SK-N-MC (cell line): ENCODE measurements around the gene SH2D3A.
A peak's percentile ranks its signal among the peaks of the same experiment; 100 is the strongest.

ENCODE experiments used
- DNase-seq: peaks from one replicate; pipeline ENCODE4 v3.0.0-alpha.2; 2011; ENCODE audit warnings: low read depth, low spot score
- H3K27ac ChIP-seq: fragments of 200-600 bp; sonication (generic); 2 replicates; pipeline ENCODE4 v1.5.1; 2016; ENCODE audit warnings: mixed run types
- H3K36me3 ChIP-seq: fragments of 200-600 bp; sonication (generic); 2 replicates; pipeline ENCODE4 v1.6.1; 2017; ENCODE audit warnings: antibody characterized with exemption, low read length, mixed read lengths; ENCODE audit not compliant: insufficient read depth
- H3K4me3 ChIP-seq: fragments of 200-600 bp; sonication (generic); 2 replicates; pipeline ENCODE4 v1.5.1; 2016
- H3K9ac ChIP-seq: fragments of 200-600 bp; sonication (generic); 2 replicates; pipeline ENCODE4 v1.8.0; 2017; ENCODE audit warnings: mixed run types, mixed read lengths; ENCODE audit not compliant: insufficient read length
- H3K9me3 ChIP-seq: fragments of 200-600 bp; sonication (generic); 2 replicates; pipeline ENCODE4 v1.6.1; 2017; ENCODE audit warnings: low read depth, mild to moderate bottlenecking, antibody characterized with exemption, low read length, moderate library complexity, mixed read lengths
- EZH2 ChIP-seq: fragments of 200-600 bp; sonication (generic); IDR thresholded peaks from one replicate; pipeline ENCODE4 v1.6.1; 2017; ENCODE audit warnings: antibody characterized with exemption
- FOXP2 ChIP-seq: optimal IDR thresholded peaks from 2 replicates; pipeline ENCODE3; 2011; ENCODE audit warnings: mild to moderate bottlenecking, moderate library complexity; ENCODE audit not compliant: insufficient read depth; ENCODE audit errors: extremely low read length, control extremely low read depth
- POLR2AphosphoS5 ChIP-seq: IDR thresholded peaks from 2 replicates; pipeline ENCODE4 v1.6.1; 2012; ENCODE audit warnings: mild to moderate bottlenecking, low read depth, low read length, borderline replicate concordance

The SH2D3A gene

GRCh38 chr19:6767357-6768235 is at the start of gene SH2D3A:
SH2D3A (minus strand) TSS chr19:6767435; CDS start chr19:6763748, 3,687 bp downstream.
- DNase-seq = peak; percentile 80
- H3K9me3 ChIP-seq = no peaks in the 10 kb centered on the region
- H3K36me3 ChIP-seq = no peaks in the 10 kb centered on the region
- TF ChIP-seq FOXP2 (no peak), POLR2AphosphoS5 (no peak), EZH2 (no peak)
- no peak within 1 kb of the TSS for H3K27ac ChIP-seq
- H3K4me3 ChIP-seq = peak within 1 kb of the TSS; percentile 59
- no peak within 1 kb of the TSS for H3K9ac ChIP-seq

DNA sequence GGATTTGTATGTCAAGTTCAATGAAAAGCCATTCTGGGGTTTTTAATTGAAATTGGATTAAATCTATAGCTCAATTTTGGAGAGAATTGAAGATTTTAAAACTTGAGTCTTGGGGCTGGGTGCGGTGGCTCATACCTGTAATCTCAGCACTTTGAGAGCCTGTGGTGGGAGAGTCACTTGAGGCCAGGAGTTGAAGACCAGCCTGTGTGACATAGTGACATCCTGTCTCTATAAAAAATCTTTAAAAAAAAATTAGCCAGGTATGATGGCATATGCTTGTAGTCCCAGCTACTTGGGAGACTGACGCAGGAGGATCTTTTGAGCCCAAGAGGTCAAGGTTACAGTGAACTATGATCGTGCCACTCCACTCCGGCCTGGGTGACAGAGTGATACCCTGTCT is 46.4 kb upstream of the SH2D3A start:
- no peak for TF ChIP-seq FOXP2
- TF ChIP-seq POLR2AphosphoS5 = no peak
- Histone ChIP-seq H3K36me3 (no peaks in the 10 kb centered on the region), H3K27ac (no peak overlapping the region), H3K9me3 (no peaks in the 10 kb centered on the region), H3K9ac (no peak overlapping the region), H3K4me3 (no peak overlapping the region)
- no peak for DNase-seq

- Histone ChIP-seq H3K9me3 (no peaks in the 10 kb centered on the region), H3K36me3 (no peaks in the 10 kb centered on the region), H3K9ac (no peak overlapping the region), H3K4me3 (no peak overlapping the region), H3K27ac (no peak overlapping the region)
- TF ChIP-seq POLR2AphosphoS5 (no peak), EZH2 (no peak), FOXP2 (no peak)
- no peak for DNase-seq
Measured at GRCh38 chr19:6812612-6813011, 45.4 kb upstream of the SH2D3A start.

DNA sequence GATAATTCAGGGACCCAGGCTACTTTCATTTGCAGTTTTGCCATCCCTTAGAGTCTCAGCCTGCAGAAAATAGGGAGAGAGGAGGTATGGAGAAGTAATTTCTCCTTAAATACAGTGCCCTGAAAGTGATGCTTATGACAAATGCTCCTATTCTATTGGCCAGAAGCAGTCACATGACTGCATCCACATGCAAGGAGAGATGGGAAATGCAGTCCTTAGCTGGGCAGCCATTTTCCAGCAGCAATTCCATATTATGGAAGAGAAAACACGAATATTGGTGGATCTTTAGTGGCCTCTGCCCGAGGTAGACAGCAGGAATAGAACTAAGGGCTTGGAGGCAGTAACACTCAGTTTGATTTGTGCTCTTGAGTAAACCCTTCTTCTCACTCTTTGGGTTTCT is 44.7 kb upstream of the SH2D3A start:
- H3K36me3 ChIP-seq = no peaks in the 10 kb centered on the region
- DNase-seq = peak; percentile 50
- no peak overlapping the region for H3K9ac ChIP-seq
- no peak for TF ChIP-seq FOXP2
- no peak for TF ChIP-seq POLR2AphosphoS5
- no peak for TF ChIP-seq EZH2
- no peak overlapping the region for H3K27ac ChIP-seq
- H3K4me3 ChIP-seq = no peak overlapping the region
- no peaks in the 10 kb centered on the region for H3K9me3 ChIP-seq

GRCh38 chr19:6811378-6811777 is 44.1 kb upstream of the SH2D3A start:
- DNase-seq = no peak
- Histone ChIP-seq H3K4me3 (no peak overlapping the region), H3K36me3 (no peaks in the 10 kb centered on the region)

GRCh38 chr19:6809262-6809661 is 42.0 kb upstream of the SH2D3A start:
- DNase-seq = no peak
- Histone ChIP-seq H3K4me3 (no peak overlapping the region), H3K9me3 (no peaks in the 10 kb centered on the region), H3K9ac (no peak overlapping the region), H3K27ac (no peak overlapping the region), H3K36me3 (no peaks in the 10 kb centered on the region)
- TF ChIP-seq FOXP2 (no peak), POLR2AphosphoS5 (no peak), EZH2 (no peak)

More at GRCh38 chr19:6811378-6811777, 44.1 kb upstream of the SH2D3A start:
- Histone ChIP-seq H3K27ac (no peak overlapping the region), H3K9ac (no peak overlapping the region), H3K9me3 (no peaks in the 10 kb centered on the region)
- TF ChIP-seq FOXP2 = no peak
- no peak for TF ChIP-seq POLR2AphosphoS5
- no peak for TF ChIP-seq EZH2

GRCh38 chr19:6808494-6808893 is 41.3 kb upstream of the SH2D3A start:
- TF ChIP-seq EZH2 = no peak
- no peak for TF ChIP-seq POLR2AphosphoS5
- TF ChIP-seq FOXP2 = no peak
- H3K9me3 ChIP-seq = no peaks in the 10 kb centered on the region
- no peak overlapping the region for H3K4me3 ChIP-seq
- no peaks in the 10 kb centered on the region for H3K36me3 ChIP-seq
- DNase-seq = no peak
- H3K9ac ChIP-seq = no peak overlapping the region
- no peak overlapping the region for H3K27ac ChIP-seq

- DNase-seq = no peak
- H3K9me3 ChIP-seq = no peaks in the 10 kb centered on the region
- TF ChIP-seq FOXP2 = no peak
- H3K4me3 ChIP-seq = no peak overlapping the region
- no peaks in the 10 kb centered on the region for H3K36me3 ChIP-seq
- H3K9ac ChIP-seq = no peak overlapping the region
- H3K27ac ChIP-seq = no peak overlapping the region
Measured at GRCh38 chr19:6807291-6807690, 40.1 kb upstream of the SH2D3A start.

DNA sequence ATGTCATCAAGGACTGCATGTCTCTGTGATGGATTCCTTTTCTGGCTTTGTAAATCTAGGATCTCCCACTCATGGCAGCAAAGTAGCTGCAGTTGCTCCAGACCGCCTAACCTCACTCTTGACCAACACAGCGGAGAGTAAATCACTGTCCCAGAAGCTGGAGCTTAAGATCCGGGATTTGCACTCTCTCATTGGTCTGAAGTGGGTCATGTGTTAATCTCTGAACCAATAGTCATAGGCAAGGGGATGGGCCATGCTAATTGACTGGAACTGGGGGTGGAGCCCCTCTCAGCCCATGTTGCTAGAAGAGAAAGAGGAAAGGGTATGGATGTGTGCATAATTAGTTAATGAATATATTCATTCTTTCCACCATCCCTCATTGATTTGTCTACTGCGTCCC is 39.3 kb upstream of the SH2D3A start:
- Histone ChIP-seq H3K27ac (no peak overlapping the region), H3K4me3 (no peak overlapping the region), H3K9ac (no peak overlapping the region), H3K36me3 (no peaks in the 10 kb centered on the region), H3K9me3 (no peaks in the 10 kb centered on the region)
- TF ChIP-seq POLR2AphosphoS5 (no peak), FOXP2 (no peak)
- no peak for DNase-seq
